SU-DHL-6 (cell line): Measurements from ENCODE around the gene PRRC2B.

Source experiments
- H2AFZ ChIP-seq: fragments of 200-600 bp; sonication (generic); 2 replicates; pipeline ENCODE4 v1.6.1; 2014; ENCODE audit warnings: low read depth, mild to moderate bottlenecking, moderate library complexity, mixed read lengths, antibody characterized with exemption, low read length; ENCODE audit not compliant: severe bottlenecking
- H3F3A ChIP-seq: fragments of 200-600 bp; shearing (Covaris generic); 2 replicates; pipeline ENCODE4 v1.6.0; 2016; ENCODE audit warnings: antibody characterized with exemption, mild to moderate bottlenecking; ENCODE audit not compliant: insufficient read depth
- H3K27ac ChIP-seq: fragments of 200-600 bp; sonication (generic); 2 replicates; pipeline ENCODE4 v1.5.1; 2016; ENCODE audit warnings: low read depth, mild to moderate bottlenecking, low read length, moderate library complexity, mixed read lengths
- H3K27me3 ChIP-seq: fragments of 200-600 bp; sonication (generic), shearing (Covaris generic); 2 replicates; pipeline ENCODE4 v1.6.0; 2014; ENCODE audit warnings: mild to moderate bottlenecking, low read length
- H3K36me3 ChIP-seq: fragments of 200-600 bp; sonication (generic); 2 replicates; pipeline ENCODE4 v1.6.1; 2014; ENCODE audit warnings: mild to moderate bottlenecking, low read length, mixed read lengths
- H3K4me2 ChIP-seq: fragments of 300-600, 200-600 bp; shearing (Covaris generic), sonication (generic); 2 replicates; pipeline ENCODE4 v1.6.0; 2014; ENCODE audit warnings: low read length, low read depth, mild to moderate bottlenecking; ENCODE audit not compliant: poor library complexity, severe bottlenecking
- H3K4me3 ChIP-seq: fragments of 200-600 bp; sonication (generic); 2 replicates; pipeline ENCODE4 v1.5.1; 2014; ENCODE audit warnings: antibody characterized with exemption, low read length, mild to moderate bottlenecking, mixed read lengths; ENCODE audit not compliant: insufficient read depth, poor library complexity, severe bottlenecking
- H3K79me2 ChIP-seq: fragments of 200-600 bp; sonication (generic); 2 replicates; pipeline ENCODE4 v1.6.1; 2014; ENCODE audit warnings: mild to moderate bottlenecking, low read length, moderate library complexity; ENCODE audit not compliant: insufficient read depth
- H3K9ac ChIP-seq: fragments of 200-600 bp; sonication (generic); 2 replicates; pipeline ENCODE4 v1.7.0; 2014; ENCODE audit warnings: mild to moderate bottlenecking, low read length
- H3K9me2 ChIP-seq: fragments of 200-600 bp; sonication (generic); replicated peaks from 2 replicates; pipeline ENCODE4 v1.6.1; 2014; ENCODE audit warnings: low read length; ENCODE audit not compliant: insufficient read depth
- H3K9me3 ChIP-seq: fragments of 200-600 bp; sonication (generic); 2 replicates; pipeline ENCODE4 v1.6.1; 2014; ENCODE audit warnings: low read length, mixed read lengths; ENCODE audit not compliant: insufficient read depth
- H4K20me1 ChIP-seq: fragments of 200-600 bp; sonication (generic); 2 replicates; pipeline ENCODE4 v1.6.1; 2014; ENCODE audit warnings: low read depth, mild to moderate bottlenecking, antibody characterized with exemption, low read length, moderate library complexity, mixed read lengths
- CTCF ChIP-seq: fragments of 200-600 bp; sonication (generic); IDR thresholded peaks from one replicate; pipeline ENCODE4 v1.5.1; 2017; ENCODE audit warnings: antibody characterized with exemption, mild to moderate bottlenecking, low read length, moderate library complexity; ENCODE audit not compliant: insufficient read depth, poor library complexity, severe bottlenecking
- EZH2phosphoT487 ChIP-seq: fragments of 200-600 bp; sonication (generic), shearing (Covaris generic); conservative IDR thresholded peaks from 2 replicates; pipeline ENCODE4 v1.6.1; 2018; ENCODE audit warnings: mild to moderate bottlenecking, antibody characterized with exemption, low read length, moderate library complexity, mixed read lengths

PRRC2B gene

GRCh38 chr9:131464354-131465000 lies 70.6 kb downstream of the PRRC2B start:
- Histone ChIP-seq H3K27me3 (no peaks in the 10 kb centered on the region), H3K9me2 (no peaks in the 10 kb centered on the region), H3F3A (0 out of 2 replicates have a peak, but pooled peaks cover 4% of the 10 kb centered on the region), H3K9me3 (no peaks in the 10 kb centered on the region), H4K20me1 (peaks cover 3% of the 10 kb centered on the region; the same call in 1 of the 2 replicates), H2AFZ (no peak overlapping the region), H3K27ac (no peak overlapping the region), H3K36me3 (peaks cover 34% of the 10 kb centered on the region), H3K4me3 (no peak overlapping the region), H3K4me2 (no peak overlapping the region), H3K9ac (no peak overlapping the region), H3K79me2 (peaks cover 16% of the 10 kb centered on the region)
- no peak for TF ChIP-seq EZH2phosphoT487
- TF ChIP-seq CTCF: no peak

GRCh38 chr9:131465401-131465800 lies 71.5 kb downstream of the PRRC2B start:
- Histone ChIP-seq H3K4me3 (no peak overlapping the region), H3K79me2 (peaks cover 17% of the 10 kb centered on the region), H2AFZ (no peak overlapping the region), H3K9me3 (no peaks in the 10 kb centered on the region), H3F3A (0 out of 2 replicates have a peak, but pooled peaks cover 4% of the 10 kb centered on the region), H4K20me1 (peaks cover 3% of the 10 kb centered on the region; the same call in 1 of the 2 replicates), H3K4me2 (no peak overlapping the region), H3K9me2 (no peaks in the 10 kb centered on the region), H3K27me3 (no peaks in the 10 kb centered on the region), H3K9ac (no peak overlapping the region), H3K36me3 (peaks cover 28% of the 10 kb centered on the region), H3K27ac (no peak overlapping the region)
- no peak for TF ChIP-seq EZH2phosphoT487

- H3K79me2 ChIP-seq: peaks cover 17% of the 10 kb centered on the region
- H3K27me3 ChIP-seq: no peaks in the 10 kb centered on the region
- no peak overlapping the region for H3K4me3 ChIP-seq
- H3K4me2 ChIP-seq: no peak overlapping the region
- peaks cover 14% of the 10 kb centered on the region; the same call in 1 of the 2 replicates for H3F3A ChIP-seq
- no peak overlapping the region for H3K9ac ChIP-seq
- no peaks in the 10 kb centered on the region for H3K9me3 ChIP-seq
- peaks cover 3% of the 10 kb centered on the region; the same call in 1 of the 2 replicates for H4K20me1 ChIP-seq
- H3K36me3 ChIP-seq: peaks cover 31% of the 10 kb centered on the region
- no peak overlapping the region for H2AFZ ChIP-seq
- no peaks in the 10 kb centered on the region for H3K9me2 ChIP-seq
- TF ChIP-seq CTCF (no peak), EZH2phosphoT487 (no peak)
- no peak overlapping the region for H3K27ac ChIP-seq
Measured at GRCh38 chr9:131467214-131467935, 73.5 kb downstream of the PRRC2B start.

- Histone ChIP-seq H3K79me2 (peaks cover 17% of the 10 kb centered on the region), H3K27ac (no peak overlapping the region), H3K9me2 (no peaks in the 10 kb centered on the region), H3K9me3 (no peaks in the 10 kb centered on the region), H3F3A (peaks cover 13% of the 10 kb centered on the region; the same call in 1 of the 2 replicates), H2AFZ (no peak overlapping the region), H3K27me3 (no peaks in the 10 kb centered on the region), H3K36me3 (peaks cover 32% of the 10 kb centered on the region), H3K4me2 (no peak overlapping the region), H3K9ac (no peak overlapping the region), H3K4me3 (no peak overlapping the region), H4K20me1 (peaks cover 3% of the 10 kb centered on the region; the same call in 1 of the 2 replicates)
- no peak for TF ChIP-seq EZH2phosphoT487
- no peak for TF ChIP-seq CTCF
Measured at GRCh38 chr9:131468031-131468430, 74.1 kb downstream of the PRRC2B start.
